H7 (cell line): ENCODE results near the gene MTHFD2. TPM values are rescaled to one million over a fixed set of nuclear protein-coding genes. Genes with fewer than 3 reads are reported as not detected.
A peak's percentile ranks its signal among the peaks of the same experiment; 100 is the strongest.
"Not testable (repeated sequence)": the region's sequence is repeated elsewhere in the genome, so short reads cannot be mapped to it uniquely, and the experiment has no call there.

Source experiments
- DNase-seq: peaks from one replicate; pipeline ENCODE4 v3.0.0; 2012
- H3K27me3 ChIP-seq: 2 replicates; pipeline ENCODE4 v1.6.0; 2011; ENCODE audit warnings: mild to moderate bottlenecking, low read length; ENCODE audit not compliant: control insufficient read depth, insufficient read depth
- H3K36me3 ChIP-seq: replicated peaks from 2 replicates; pipeline ENCODE4 v1.5.1; 2011; ENCODE audit warnings: low read length; ENCODE audit not compliant: control insufficient read depth, insufficient read depth
- H3K4me3 ChIP-seq: 2 replicates; pipeline ENCODE4 v1.5.1; 2011; ENCODE audit warnings: low read depth, mild to moderate bottlenecking, control low read depth, low read length, moderate library complexity; ENCODE audit not compliant: insufficient read depth
- total RNA-seq: library from RNA; depleted of rRNA; stranded (reverse); fragments of >200 nt; shearing (Covaris generic); gene quantifications from 2 replicates; pipeline ENCODE4 v1.2.3, GENCODE V29; 2014

MTHFD2 gene
- total RNA-seq, 1 experiment from 2014 or later: 303 TPM

DNA sequence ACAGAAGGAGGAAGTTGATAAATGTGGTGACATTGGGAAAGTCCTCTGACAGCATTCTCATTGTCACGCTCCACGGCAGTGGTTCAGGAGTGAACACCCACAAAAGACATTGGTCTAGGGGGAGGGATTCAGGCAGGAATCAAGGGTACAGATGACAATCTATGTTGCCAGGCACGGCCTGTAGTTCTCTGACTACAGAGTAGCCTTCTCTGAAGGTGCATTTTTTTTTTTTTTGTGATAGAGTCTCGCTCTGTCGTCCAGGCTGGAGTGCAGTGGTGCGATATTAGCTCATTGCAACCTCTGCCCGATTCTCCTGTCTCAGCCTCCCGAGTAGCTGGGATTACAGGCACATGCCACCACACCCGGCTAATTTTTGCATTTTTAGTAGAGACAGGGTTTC lies 12.4 kb upstream of the MTHFD2 start:
- Histone ChIP-seq H3K36me3 (no peaks in the 10 kb centered on the region), H3K27me3 (no peaks in the 10 kb centered on the region), H3K4me3 (no peak overlapping the region)
- DNase-seq: no peak

- H3K36me3 ChIP-seq, H3K4me3 ChIP-seq, H3K27me3 ChIP-seq, DNase-seq: not testable (repeated sequence)
Observed at GRCh38 chr2:74186706-74187105, 11.7 kb upstream of the MTHFD2 start.

DNA sequence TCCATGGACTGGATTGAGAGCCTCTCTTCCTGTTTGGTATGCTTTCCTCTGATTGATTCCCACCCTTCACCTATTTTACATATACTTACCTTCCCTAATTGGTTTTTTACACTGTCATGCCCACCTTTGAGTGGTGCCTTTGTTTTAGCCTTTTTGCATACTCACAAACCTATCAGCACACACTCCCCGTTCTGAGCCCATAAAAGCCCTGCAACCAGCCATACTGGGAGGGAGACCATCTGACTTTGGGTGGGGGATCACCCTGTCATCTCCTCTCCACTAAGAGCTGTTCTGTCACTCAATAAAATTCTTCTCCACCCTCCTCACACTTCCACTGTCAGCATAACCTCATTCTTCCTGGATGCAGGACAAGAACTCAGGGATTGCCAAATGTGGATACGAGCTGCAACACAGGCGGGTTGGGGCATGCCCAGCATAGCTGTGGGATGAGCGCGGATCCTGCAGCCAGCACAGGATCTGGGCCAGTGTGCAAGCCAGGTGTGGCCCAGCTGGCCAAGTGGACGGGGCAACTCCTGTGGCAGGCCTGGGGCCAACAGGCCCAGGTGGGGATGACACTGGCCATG lies 10.3 kb upstream of the MTHFD2 start:
- Histone ChIP-seq H3K36me3 (no peaks in the 10 kb centered on the region), H3K27me3 (no peaks in the 10 kb centered on the region), H3K4me3 (no peak overlapping the region)
- DNase-seq: peak; percentile 35

- Histone ChIP-seq H3K36me3 (no peaks in the 10 kb centered on the region), H3K27me3 (no peaks in the 10 kb centered on the region), H3K4me3 (no peak overlapping the region)
- DNase-seq: no peak
Observed at GRCh38 chr2:74188696-74189095, 9.7 kb upstream of the MTHFD2 start.

- Histone ChIP-seq H3K36me3 (no peaks in the 10 kb centered on the region), H3K4me3 (no peak overlapping the region), H3K27me3 (no peaks in the 10 kb centered on the region)
- no peak for DNase-seq
Observed at GRCh38 chr2:74191596-74192380, 6.6 kb upstream of the MTHFD2 start.

DNA sequence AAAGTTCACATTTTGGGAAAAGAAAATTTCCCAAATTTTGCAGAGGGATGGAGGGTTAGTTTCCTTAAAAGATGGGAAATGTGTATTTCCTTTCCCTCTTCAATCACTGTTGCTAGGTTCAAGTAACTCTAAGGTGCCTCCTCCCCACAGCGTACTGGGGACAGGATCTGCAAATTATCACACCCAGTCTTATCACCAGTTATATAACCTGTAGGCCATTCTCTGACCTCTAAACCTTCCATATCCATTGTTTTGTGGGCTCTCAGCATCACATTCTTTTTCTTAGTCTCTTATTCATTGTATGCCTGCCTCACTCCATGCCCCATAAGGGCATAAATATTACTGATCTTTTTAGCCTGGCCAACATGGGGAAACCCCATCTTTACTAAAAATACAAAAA lies 3.6 kb upstream of the MTHFD2 start:
- DNase-seq: no peak
- Histone ChIP-seq H3K36me3 (no peaks in the 10 kb centered on the region), H3K27me3 (no peaks in the 10 kb centered on the region), H3K4me3 (no peak overlapping the region)

GRCh38 chr2:74197049-74197448 lies 1.4 kb upstream of the MTHFD2 start:
- no peaks in the 10 kb centered on the region; the same call in 1 of the 2 replicates for H3K36me3 ChIP-seq
- DNase-seq: no peak
- H3K27me3 ChIP-seq: no peaks in the 10 kb centered on the region
- H3K4me3 ChIP-seq: no peak overlapping the region

DNA sequence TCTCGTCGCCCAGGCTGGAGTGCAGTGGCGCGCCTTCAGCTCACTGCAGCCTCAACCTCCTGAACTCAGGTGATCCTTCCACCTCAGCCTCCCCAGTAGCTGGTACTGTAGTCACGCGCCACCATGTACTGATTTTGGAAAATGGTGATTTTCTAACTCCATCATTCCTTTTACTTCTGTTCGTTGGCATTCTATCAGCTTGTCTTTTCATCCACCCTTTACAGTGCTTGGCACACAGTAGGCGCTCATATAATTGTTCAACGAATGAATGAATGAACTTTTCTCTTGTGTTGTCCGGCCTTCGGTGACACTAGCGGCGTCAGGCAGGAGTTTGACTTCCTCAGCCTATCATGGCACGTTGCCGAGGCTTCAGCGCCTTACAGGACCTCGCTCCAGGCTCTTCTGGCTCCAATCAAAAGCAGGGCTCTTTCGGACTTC lies 373 bp upstream of the MTHFD2 start:
- no peak for DNase-seq
- H3K4me3 ChIP-seq: peak overlapping the region; percentile 14
- H3K27me3 ChIP-seq: no peaks in the 10 kb centered on the region
- peaks cover 2% of the 10 kb centered on the region; the same call in 1 of the 2 replicates for H3K36me3 ChIP-seq

DNA sequence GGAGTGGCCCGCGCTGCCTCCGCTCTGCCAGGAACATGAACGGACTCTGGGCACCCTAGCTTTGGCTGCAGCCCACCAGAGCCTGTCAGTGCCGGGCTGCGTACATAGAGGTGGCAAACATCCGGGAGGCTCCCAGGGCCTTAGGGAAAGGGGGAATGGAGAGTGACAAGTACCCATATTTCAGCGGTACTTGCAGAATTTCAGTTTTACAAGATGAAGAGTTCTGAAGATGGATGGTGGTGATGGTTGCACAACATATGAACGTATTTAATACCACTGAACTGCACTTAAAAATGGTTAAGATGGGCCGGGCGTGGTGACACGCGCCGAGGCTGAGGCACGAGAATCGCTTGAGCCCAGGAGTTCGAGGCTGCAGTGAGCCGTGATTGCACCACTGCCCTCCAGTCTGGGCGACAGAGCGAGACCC lies 873 bp downstream of the MTHFD2 start:
- H3K36me3 ChIP-seq: peaks cover 4% of the 10 kb centered on the region
- no peaks in the 10 kb centered on the region for H3K27me3 ChIP-seq
- DNase-seq: no peak
- peak overlapping the region; percentile 98 for H3K4me3 ChIP-seq

DNA sequence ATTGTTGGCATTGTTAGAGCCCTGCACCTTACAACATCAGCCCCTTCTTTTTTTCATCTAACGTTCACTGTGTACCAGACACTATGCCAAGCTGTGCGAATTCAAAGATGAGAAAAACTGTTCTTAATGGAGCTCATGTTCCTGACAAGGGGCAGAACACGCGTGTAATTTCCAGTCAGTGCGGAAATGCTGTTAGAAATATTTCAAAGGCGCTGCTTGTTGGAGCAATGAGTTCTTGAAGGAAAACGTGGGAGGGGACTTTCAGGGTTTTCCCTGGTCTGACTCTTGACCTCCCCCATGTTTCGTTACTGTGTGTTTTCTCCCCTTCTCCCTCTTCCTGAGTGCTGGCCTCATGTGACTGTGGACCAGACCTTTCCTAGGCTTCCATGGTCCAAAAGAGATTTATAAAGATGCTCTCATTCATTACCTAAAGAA lies 1.5 kb downstream of the MTHFD2 start:
- peak; percentile 27 for DNase-seq

GRCh38 chr2:74201196-74201595 lies 2.8 kb downstream of the MTHFD2 start:
- no peak overlapping the region for H3K4me3 ChIP-seq
- H3K27me3 ChIP-seq: no peaks in the 10 kb centered on the region
- no peak for DNase-seq
- peaks cover 12% of the 10 kb centered on the region for H3K36me3 ChIP-seq

More for the DNA sequence above, 1.5 kb downstream of the MTHFD2 start:
- peaks cover 8% of the 10 kb centered on the region for H3K36me3 ChIP-seq
- peak overlapping the region; percentile 98 for H3K4me3 ChIP-seq
- no peaks in the 10 kb centered on the region for H3K27me3 ChIP-seq

DNA sequence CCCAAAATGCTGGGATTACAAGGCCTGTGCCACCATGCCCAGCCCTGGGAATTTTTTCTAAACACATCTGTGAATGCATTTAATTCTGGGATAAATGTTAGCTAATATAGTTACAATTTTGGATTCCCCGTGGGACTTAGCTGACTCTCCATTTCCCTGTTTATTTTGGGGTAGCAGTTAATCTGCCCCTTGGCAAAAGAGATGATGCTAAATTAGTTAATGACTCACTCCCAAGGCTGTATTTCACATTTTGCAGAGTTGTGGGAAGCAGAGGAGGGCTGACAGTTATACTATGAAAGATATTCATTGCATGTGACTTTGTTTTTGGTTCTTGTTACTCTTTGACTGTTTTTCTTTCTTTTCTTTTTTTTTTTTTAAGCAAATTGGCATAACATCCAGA lies 3.2 kb downstream of the MTHFD2 start:
- no peak overlapping the region for H3K4me3 ChIP-seq
- peaks cover 13% of the 10 kb centered on the region for H3K36me3 ChIP-seq
- no peak for DNase-seq
- H3K27me3 ChIP-seq: no peaks in the 10 kb centered on the region

GRCh38 chr2:74204436-74204835 lies 6.0 kb downstream of the MTHFD2 start:
- Histone ChIP-seq H3K4me3 (no peak overlapping the region), H3K36me3 (peaks cover 26% of the 10 kb centered on the region), H3K27me3 (no peaks in the 10 kb centered on the region)
- DNase-seq: no peak

DNA sequence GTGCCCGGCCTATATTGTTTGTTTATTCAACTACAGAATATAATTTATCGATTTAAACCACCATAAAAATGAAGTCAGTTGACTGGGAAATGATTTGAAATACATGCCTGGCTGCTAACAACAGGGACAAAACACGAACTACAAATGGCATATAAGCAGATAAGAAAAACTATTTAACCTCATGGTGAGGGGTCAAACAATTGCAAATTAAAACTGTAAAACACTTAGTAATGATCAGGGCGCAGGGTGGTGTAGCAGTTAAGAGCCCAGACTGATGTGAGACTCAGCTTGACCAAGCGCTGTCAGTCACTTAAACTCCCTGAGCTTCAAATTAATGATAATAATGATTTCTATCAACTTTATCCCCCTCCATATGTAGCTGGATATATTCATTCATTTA lies 6.7 kb downstream of the MTHFD2 start:
- Histone ChIP-seq H3K4me3 (no peak overlapping the region), H3K36me3 (peaks cover 32% of the 10 kb centered on the region), H3K27me3 (no peaks in the 10 kb centered on the region)
- DNase-seq: no peak

DNA sequence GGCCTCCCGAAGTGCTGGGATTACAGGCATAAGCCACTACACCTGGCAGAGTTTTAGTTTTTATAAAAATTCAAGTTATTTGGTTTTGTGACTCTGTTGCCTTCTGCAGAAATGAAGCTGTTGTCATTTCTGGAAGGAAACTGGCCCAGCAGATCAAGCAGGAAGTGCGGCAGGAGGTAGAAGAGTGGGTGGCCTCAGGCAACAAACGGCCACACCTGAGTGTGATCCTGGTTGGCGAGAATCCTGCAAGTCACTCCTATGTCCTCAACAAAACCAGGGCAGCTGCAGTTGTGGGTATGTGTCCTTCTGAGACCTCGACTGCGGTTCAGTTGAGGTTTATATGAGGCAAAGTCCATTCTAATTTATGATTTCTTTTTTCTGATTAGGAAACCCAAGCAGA lies 7.2 kb downstream of the MTHFD2 start:
- H3K4me3 ChIP-seq: no peak overlapping the region
- H3K36me3 ChIP-seq: peaks cover 36% of the 10 kb centered on the region
- no peak for DNase-seq

More for the DNA sequence above, 7.2 kb downstream of the MTHFD2 start:
- no peaks in the 10 kb centered on the region for H3K27me3 ChIP-seq
